Panc1 (cell line): ENCODE measurements around the gene SMPDL3B.

ENCODE experiments used
- POLR2AphosphoS5 ChIP-seq: IDR thresholded peaks from 2 replicates; pipeline ENCODE4 v1.6.1; 2012; ENCODE audit warnings: mild to moderate bottlenecking, low read depth, low read length, moderate library complexity
- SIN3A ChIP-seq: IDR thresholded peaks from 2 replicates; pipeline ENCODE4 v1.6.1; 2012; ENCODE audit warnings: low read depth, mild to moderate bottlenecking, low read length, moderate library complexity, borderline replicate concordance; ENCODE audit not compliant: insufficient read depth

GRCh38 chr1:27961646-27962221 is 26.9 kb downstream of the SMPDL3B start:
- TF ChIP-seq POLR2AphosphoS5 = no peak
- TF ChIP-seq SIN3A = no peak
